HEK293 (cell line): ENCODE data around the gene PPFIA2.

Experiments used
- GLIS2 ChIP-seq: fragments of 450-650 bp; formaldehyde crosslinking; IDR thresholded peaks from 2 replicates; pipeline ENCODE4 v1.5.1; 2016; ENCODE audit warnings: missing biosample characterization, missing genetic modification characterization
- MEIS1 ChIP-seq: sonication (generic); formaldehyde crosslinking; IDR thresholded peaks from 2 replicates; pipeline ENCODE4 v1.8.1; 2022; ENCODE audit warnings: missing genetic modification reagents, mild to moderate bottlenecking, borderline replicate concordance
- MYNN ChIP-seq: fragments of 450-650 bp; formaldehyde crosslinking; IDR thresholded peaks from 2 replicates; pipeline ENCODE4 v1.5.1; 2016; ENCODE audit warnings: missing biosample characterization, missing genetic modification characterization, borderline replicate concordance
- PBX3 ChIP-seq: sonication (generic); formaldehyde crosslinking; IDR thresholded peaks from 2 replicates; pipeline ENCODE4 v1.8.1; 2022; ENCODE audit warnings: mild to moderate bottlenecking, moderate library complexity, missing genetic modification reagents
- REPIN1 ChIP-seq: fragments of 450-650 bp; formaldehyde crosslinking; IDR thresholded peaks from 2 replicates; pipeline ENCODE4 v1.5.1; 2017; ENCODE audit warnings: missing biosample characterization, missing genetic modification characterization, low read depth
- SALL2 ChIP-seq: fragments of 450-650 bp; formaldehyde crosslinking; IDR thresholded peaks from 2 replicates; pipeline ENCODE4 v1.5.0; 2017; ENCODE audit warnings: missing biosample characterization, mild to moderate bottlenecking, missing genetic modification characterization, borderline replicate concordance
- SETDB1 ChIP-seq: IDR thresholded peaks from one replicate; pipeline ENCODE4 v1.6.1; 2017; ENCODE audit warnings: mild to moderate bottlenecking, low read length, moderate library complexity, mixed read lengths; ENCODE audit not compliant: insufficient read length
- SP2 ChIP-seq: fragments of 450-650 bp; formaldehyde crosslinking; IDR thresholded peaks from 2 replicates; pipeline ENCODE4 v1.5.1; 2016; ENCODE audit warnings: missing biosample characterization, missing genetic modification characterization
- SP3 ChIP-seq: fragments of 450-650 bp; formaldehyde crosslinking; IDR thresholded peaks from 2 replicates; pipeline ENCODE4 v1.5.1; 2016; ENCODE audit warnings: missing biosample characterization, missing genetic modification characterization
- SP7 ChIP-seq: fragments of 450-650 bp; formaldehyde crosslinking; IDR thresholded peaks from 2 replicates; pipeline ENCODE4 v1.5.1; 2016; ENCODE audit warnings: missing biosample characterization, missing genetic modification characterization
- ZBTB26 ChIP-seq: fragments of 450-650 bp; formaldehyde crosslinking; optimal IDR thresholded peaks from 2 replicates; pipeline ENCODE3; 2016; ENCODE audit warnings: missing biosample characterization, mild to moderate bottlenecking, missing genetic modification characterization
- ZBTB48 ChIP-seq: fragments of 450-650 bp; formaldehyde crosslinking; IDR thresholded peaks from 2 replicates; pipeline ENCODE4 v1.5.1; 2016; ENCODE audit warnings: missing biosample characterization, missing genetic modification characterization
- ZBTB8A ChIP-seq: fragments of 450-650 bp; formaldehyde crosslinking; IDR thresholded peaks from 2 replicates; pipeline ENCODE4 v1.5.1; 2016; ENCODE audit warnings: missing biosample characterization, missing genetic modification characterization
- ZNF148 ChIP-seq: fragments of 450-650 bp; formaldehyde crosslinking; IDR thresholded peaks from 2 replicates; pipeline ENCODE4 v1.5.0; 2017; ENCODE audit warnings: missing biosample characterization, missing genetic modification characterization, borderline replicate concordance
- ZNF311 ChIP-seq: fragments of 450-650 bp; formaldehyde crosslinking; IDR thresholded peaks from 2 replicates; pipeline ENCODE4 v1.5.1; 2017; ENCODE audit warnings: missing biosample characterization, missing genetic modification characterization, borderline replicate concordance
- ZNF518A ChIP-seq: fragments of 450-650 bp; formaldehyde crosslinking; conservative IDR thresholded peaks from 2 replicates; pipeline ENCODE4 v1.5.1; 2016; ENCODE audit warnings: low read depth, missing biosample characterization, missing genetic modification characterization
- ZNF521 ChIP-seq: fragments of 450-650 bp; formaldehyde crosslinking; IDR thresholded peaks from 2 replicates; pipeline ENCODE4 v1.5.1; 2017; ENCODE audit warnings: missing biosample characterization, mild to moderate bottlenecking, missing genetic modification characterization
- ZNF544 ChIP-seq: fragments of 450-650 bp; formaldehyde crosslinking; IDR thresholded peaks from 2 replicates; pipeline ENCODE4 v1.5.0; 2017; ENCODE audit warnings: missing biosample characterization, missing genetic modification characterization
- ZNF561 ChIP-seq: fragments of 450-650 bp; IDR thresholded peaks from 2 replicates; pipeline ENCODE4 v1.5.1; 2018; ENCODE audit warnings: missing biosample characterization, missing genetic modification characterization, borderline replicate concordance
- ZNF624 ChIP-seq: fragments of 450-650 bp; formaldehyde crosslinking; IDR thresholded peaks from 2 replicates; pipeline ENCODE4 v1.5.1; 2017; ENCODE audit warnings: missing biosample characterization, missing genetic modification characterization
- ZNF629 ChIP-seq: fragments of 450-650 bp; formaldehyde crosslinking; IDR thresholded peaks from 2 replicates; pipeline ENCODE4 v1.5.1; 2017; ENCODE audit warnings: missing biosample characterization, missing genetic modification characterization
- ZNF776 ChIP-seq: fragments of 450-650 bp; formaldehyde crosslinking; IDR thresholded peaks from 2 replicates; pipeline ENCODE4 v1.5.0; 2017; ENCODE audit warnings: missing biosample characterization, missing genetic modification characterization, borderline replicate concordance
- ZNF777 ChIP-seq: fragments of 450-650 bp; formaldehyde crosslinking; IDR thresholded peaks from 2 replicates; pipeline ENCODE4 v1.5.1; 2017; ENCODE audit warnings: missing biosample characterization, missing genetic modification characterization, borderline replicate concordance
- ZSCAN18 ChIP-seq: fragments of 450-650 bp; formaldehyde crosslinking; IDR thresholded peaks from 2 replicates; pipeline ENCODE4 v1.5.1; 2016; ENCODE audit warnings: missing biosample characterization, missing genetic modification characterization
- ZSCAN30 ChIP-seq: fragments of 450-650 bp; IDR thresholded peaks from 2 replicates; pipeline ENCODE4 v1.5.1; 2018; ENCODE audit warnings: missing biosample characterization, mild to moderate bottlenecking, missing genetic modification characterization, moderate library complexity

Gene PPFIA2

GRCh38 chr12:81759190-81760051 is at the start of gene PPFIA2 (continued):
- no peak for TF ChIP-seq ZNF776 (tag by site-specific recombination)
- no peak for TF ChIP-seq MEIS1 (CRISPR knock-in tag)
- TF ChIP-seq ZNF544 (tag by site-specific recombination) = no peak
- TF ChIP-seq SALL2 (tag by site-specific recombination) = no peak
- TF ChIP-seq ZNF521 (tag by site-specific recombination) = no peak
- no peak for TF ChIP-seq ZNF148 (tag by site-specific recombination)
- no peak for TF ChIP-seq ZNF624 (tag by site-specific recombination)
- TF ChIP-seq ZNF629 (tag by site-specific recombination) = no peak
- no peak for TF ChIP-seq ZNF518A (tag by site-specific recombination)
- no peak; the same call in 1 of the 2 replicates for TF ChIP-seq SP3 (tag by site-specific recombination)
- TF ChIP-seq ZSCAN30 (tag by site-specific recombination) = no peak
- TF ChIP-seq ZSCAN18 (tag by site-specific recombination) = no peak
- no peak for TF ChIP-seq SP2 (tag by site-specific recombination)
- TF ChIP-seq SP7 (tag by site-specific recombination) = no peak
- no peak for TF ChIP-seq ZNF561
- TF ChIP-seq SETDB1 = no peak
- no peak for TF ChIP-seq ZNF311 (tag by site-specific recombination)
- peak; percentile 25 for TF ChIP-seq GLIS2 (tag by site-specific recombination)
- no peak for TF ChIP-seq ZNF777 (tag by site-specific recombination)
- TF ChIP-seq PBX3 (CRISPR knock-in tag) = no peak
- TF ChIP-seq MYNN (tag by site-specific recombination) = no peak
- TF ChIP-seq ZBTB26 (tag by site-specific recombination) = peak; percentile 36
- TF ChIP-seq REPIN1 = no peak
- no peak for TF ChIP-seq ZBTB48 (tag by site-specific recombination)
- no peak for TF ChIP-seq ZBTB8A
